IPS-15b (cell line): ENCODE measurements around the gene RGS4.

ENCODE experiments used
- H3K27me3 ChIP-seq: one replicate; pipeline ENCODE4 v1.6.1; 2013; ENCODE audit warnings: low read length; ENCODE audit not compliant: control insufficient read depth, insufficient read depth
- H3K36me3 ChIP-seq: one replicate; pipeline ENCODE4 v1.6.1; 2013; ENCODE audit warnings: low read length; ENCODE audit not compliant: control insufficient read depth, insufficient read depth
- H3K4me1 ChIP-seq: one replicate; pipeline ENCODE4 v1.6.1; 2013; ENCODE audit warnings: mild to moderate bottlenecking, low read length; ENCODE audit not compliant: control insufficient read depth, insufficient read depth
- H3K4me3 ChIP-seq: one replicate; pipeline ENCODE4 v1.5.1; 2013; ENCODE audit warnings: low read depth, low read length
- H3K9ac ChIP-seq: one replicate; pipeline ENCODE4 v1.6.1; 2013; ENCODE audit warnings: low read depth, mild to moderate bottlenecking, low read length
- H3K9me3 ChIP-seq: one replicate; pipeline ENCODE4 v1.6.1; 2013; ENCODE audit warnings: mild to moderate bottlenecking, low read length; ENCODE audit not compliant: control insufficient read depth, insufficient read depth

The RGS4 gene

DNA sequence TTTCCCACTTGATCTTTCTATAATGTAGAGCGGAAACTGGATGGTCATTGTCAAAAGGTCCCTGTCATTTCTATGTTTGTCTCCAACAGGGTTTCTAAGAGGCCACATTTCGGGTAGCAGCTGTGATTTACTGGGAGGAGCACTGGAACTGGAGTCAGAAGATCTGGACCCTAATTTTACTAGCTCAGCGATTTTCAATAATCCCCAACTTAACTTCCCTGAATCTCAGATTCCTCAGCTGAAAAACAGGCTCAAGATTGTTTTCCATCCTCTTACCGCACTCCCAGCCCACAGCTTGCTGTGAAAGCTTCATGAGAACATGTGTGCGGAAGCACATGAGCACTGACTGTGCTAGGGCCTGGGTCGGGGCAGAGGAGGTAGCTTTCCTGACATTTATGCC, 19.9 kb upstream of the RGS4 start:
- no peaks in the 10 kb centered on the region for H3K4me1 ChIP-seq
- H3K27me3 ChIP-seq = no peaks in the 10 kb centered on the region
- no peak overlapping the region for H3K9ac ChIP-seq
- no peak overlapping the region for H3K4me3 ChIP-seq
- H3K9me3 ChIP-seq = no peaks in the 10 kb centered on the region
- no peaks in the 10 kb centered on the region for H3K36me3 ChIP-seq

DNA sequence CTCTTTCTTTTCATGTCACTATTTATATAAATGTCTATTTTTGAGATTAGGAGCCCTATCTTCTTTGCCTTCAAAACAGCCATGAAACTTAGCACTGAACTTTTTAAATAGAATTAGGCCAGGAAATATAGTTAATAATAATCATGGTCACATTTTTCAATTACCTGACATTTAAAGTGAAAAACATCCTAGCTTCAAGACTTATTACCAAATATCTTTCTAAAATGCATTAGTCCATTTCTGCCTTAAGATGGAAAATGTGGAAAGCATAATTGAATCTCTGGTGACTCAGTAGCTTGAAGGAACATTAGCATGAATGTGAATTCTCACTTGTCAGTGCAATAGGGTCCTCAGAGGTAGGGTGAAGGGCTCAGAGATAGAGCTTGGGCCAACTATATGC, 18.7 kb upstream of the RGS4 start:
- Histone ChIP-seq H3K9me3 (no peaks in the 10 kb centered on the region), H3K9ac (no peak overlapping the region), H3K4me1 (no peaks in the 10 kb centered on the region), H3K27me3 (no peaks in the 10 kb centered on the region), H3K36me3 (no peaks in the 10 kb centered on the region), H3K4me3 (no peak overlapping the region)

- Histone ChIP-seq H3K27me3 (no peaks in the 10 kb centered on the region), H3K9me3 (no peaks in the 10 kb centered on the region), H3K9ac (no peak overlapping the region), H3K36me3 (no peaks in the 10 kb centered on the region), H3K4me1 (no peaks in the 10 kb centered on the region), H3K4me3 (no peak overlapping the region)
Observed at GRCh38 chr1:163054181-163054591, 15.0 kb upstream of the RGS4 start.

DNA sequence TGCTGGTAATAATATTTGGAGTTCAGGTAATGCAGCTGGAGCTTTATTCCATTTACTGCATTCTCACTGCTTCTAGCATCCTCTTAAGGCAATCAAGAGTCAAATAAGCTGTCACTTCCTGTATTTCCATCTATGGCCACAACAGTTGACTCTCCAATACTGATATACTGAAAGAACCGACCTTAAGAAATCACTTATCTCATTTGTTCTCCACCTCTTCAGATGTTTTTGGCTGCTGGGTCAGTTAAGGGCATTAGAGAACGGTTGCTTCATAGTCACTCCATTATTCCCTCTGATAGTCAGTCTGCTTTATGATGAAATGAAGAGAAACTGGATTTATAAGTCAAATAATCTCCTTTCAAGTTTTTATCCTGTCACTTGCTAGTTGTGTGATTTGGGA, 14.2 kb upstream of the RGS4 start:
- no peak overlapping the region for H3K4me3 ChIP-seq
- no peaks in the 10 kb centered on the region for H3K36me3 ChIP-seq
- no peaks in the 10 kb centered on the region for H3K27me3 ChIP-seq
- H3K9ac ChIP-seq = no peak overlapping the region
- H3K4me1 ChIP-seq = no peaks in the 10 kb centered on the region
- H3K9me3 ChIP-seq = no peaks in the 10 kb centered on the region

DNA sequence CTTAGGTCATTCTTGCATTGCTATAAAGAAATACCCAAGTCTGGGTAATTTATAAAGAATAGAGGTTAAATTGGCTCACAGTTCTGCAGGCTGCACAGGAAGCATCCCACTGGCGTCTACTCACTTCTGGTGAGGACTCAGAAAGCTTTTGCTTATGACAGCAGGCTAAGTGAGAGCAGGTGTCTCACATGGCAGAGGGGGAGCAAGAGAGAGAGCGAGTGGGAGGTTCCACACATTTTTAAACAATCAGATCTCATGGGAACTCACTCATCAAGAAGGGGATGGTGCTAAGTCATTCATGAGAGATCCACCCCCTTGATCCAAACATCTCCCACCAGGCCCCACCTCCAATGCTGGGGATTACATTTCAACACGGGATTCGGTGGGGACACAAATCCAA, 13.6 kb upstream of the RGS4 start:
- Histone ChIP-seq H3K9me3 (no peaks in the 10 kb centered on the region), H3K4me1 (no peaks in the 10 kb centered on the region), H3K4me3 (no peak overlapping the region), H3K27me3 (no peaks in the 10 kb centered on the region), H3K36me3 (no peaks in the 10 kb centered on the region), H3K9ac (no peak overlapping the region)

GRCh38 chr1:163056831-163057230, 12.3 kb upstream of the RGS4 start:
- H3K9ac ChIP-seq = no peak overlapping the region
- no peaks in the 10 kb centered on the region for H3K4me1 ChIP-seq
- no peak overlapping the region for H3K4me3 ChIP-seq
- no peaks in the 10 kb centered on the region for H3K9me3 ChIP-seq
- no peaks in the 10 kb centered on the region for H3K27me3 ChIP-seq
- H3K36me3 ChIP-seq = no peaks in the 10 kb centered on the region

DNA sequence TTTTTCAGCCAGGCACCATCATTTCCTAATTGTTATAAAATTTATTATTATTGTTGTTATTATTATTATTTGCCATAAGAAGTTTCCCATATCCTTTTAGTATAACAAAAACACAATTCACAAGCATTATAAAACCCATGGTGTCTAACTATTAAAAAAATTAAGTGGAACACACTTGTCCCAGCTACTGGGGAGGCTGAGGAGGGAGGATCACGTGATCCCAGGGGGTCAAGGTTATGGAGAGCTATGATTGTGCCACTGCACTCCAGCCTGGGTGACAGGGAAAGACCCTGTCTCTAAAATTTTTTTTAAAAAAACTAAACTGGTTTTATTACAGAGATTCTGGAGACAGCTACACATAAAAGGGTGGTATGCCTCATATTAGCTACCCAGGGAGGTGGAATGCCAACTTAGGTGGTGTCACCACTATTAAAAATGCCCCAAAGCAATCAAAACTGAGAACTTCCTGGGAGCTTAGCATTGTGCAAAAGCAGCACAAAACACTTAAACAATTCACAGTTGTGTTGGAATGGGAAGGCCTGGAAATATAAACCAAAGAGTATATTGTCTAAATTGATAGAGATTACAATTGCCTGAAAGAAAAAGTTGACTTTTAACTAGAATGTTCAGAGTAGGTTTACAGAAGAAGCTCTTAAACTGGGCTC, 8.7 kb upstream of the RGS4 start:
- Histone ChIP-seq H3K4me1 (no peaks in the 10 kb centered on the region), H3K9me3 (no peaks in the 10 kb centered on the region)

GRCh38 chr1:163063143-163063542, 6.0 kb upstream of the RGS4 start:
- no peak overlapping the region for H3K9ac ChIP-seq
- peaks cover 3% of the 10 kb centered on the region for H3K27me3 ChIP-seq
- no peak overlapping the region for H3K4me3 ChIP-seq
- H3K9me3 ChIP-seq = no peaks in the 10 kb centered on the region
- no peaks in the 10 kb centered on the region for H3K4me1 ChIP-seq
- H3K36me3 ChIP-seq = no peaks in the 10 kb centered on the region

More for the DNA sequence above, 8.7 kb upstream of the RGS4 start:
- Histone ChIP-seq H3K36me3 (no peaks in the 10 kb centered on the region), H3K9ac (no peak overlapping the region), H3K27me3 (peaks cover 3% of the 10 kb centered on the region), H3K4me3 (no peak overlapping the region)

DNA sequence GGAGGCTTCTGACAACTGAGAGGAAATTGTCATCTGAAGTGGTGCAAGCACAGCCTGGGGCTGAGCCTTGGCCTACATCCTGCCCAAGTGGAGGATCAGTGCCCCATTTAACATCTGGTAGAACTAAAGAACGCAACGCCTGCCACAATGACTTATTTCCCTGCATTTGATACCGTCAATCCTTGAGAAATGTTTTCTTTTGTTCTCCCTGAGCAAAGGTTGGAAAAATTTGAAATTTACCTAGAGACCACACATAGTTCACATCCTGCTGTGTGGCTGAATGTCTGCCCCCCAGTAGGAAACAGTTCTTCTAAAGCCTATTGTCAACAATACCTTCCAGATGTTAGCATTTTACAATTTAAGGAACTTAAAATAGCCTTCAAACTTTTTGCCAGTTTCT, 5.6 kb upstream of the RGS4 start:
- no peak overlapping the region for H3K9ac ChIP-seq
- no peaks in the 10 kb centered on the region for H3K9me3 ChIP-seq
- H3K4me1 ChIP-seq = no peaks in the 10 kb centered on the region
- no peaks in the 10 kb centered on the region for H3K36me3 ChIP-seq
- peaks cover 5% of the 10 kb centered on the region for H3K27me3 ChIP-seq
- H3K4me3 ChIP-seq = no peak overlapping the region

DNA sequence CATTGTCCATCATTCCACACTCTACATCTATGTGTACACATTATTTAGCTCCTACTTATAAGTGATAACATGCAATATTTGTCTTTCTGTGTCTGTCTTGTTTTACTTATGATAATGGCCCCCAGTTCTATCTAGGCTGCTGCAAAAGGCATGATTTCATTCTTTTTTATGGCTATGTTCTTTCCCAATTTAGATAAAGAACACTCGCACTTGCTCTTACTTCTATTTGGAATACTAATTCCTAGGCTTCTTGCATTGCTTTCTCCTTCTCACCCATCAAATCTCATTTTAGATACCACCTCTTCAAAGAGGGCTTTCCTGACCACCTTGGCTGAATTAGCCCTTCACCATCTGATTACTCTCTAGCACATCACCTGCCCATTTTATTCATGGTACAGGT, 3.0 kb upstream of the RGS4 start:
- no peaks in the 10 kb centered on the region for H3K4me1 ChIP-seq
- H3K9ac ChIP-seq = no peak overlapping the region
- peaks cover 5% of the 10 kb centered on the region for H3K27me3 ChIP-seq

DNA sequence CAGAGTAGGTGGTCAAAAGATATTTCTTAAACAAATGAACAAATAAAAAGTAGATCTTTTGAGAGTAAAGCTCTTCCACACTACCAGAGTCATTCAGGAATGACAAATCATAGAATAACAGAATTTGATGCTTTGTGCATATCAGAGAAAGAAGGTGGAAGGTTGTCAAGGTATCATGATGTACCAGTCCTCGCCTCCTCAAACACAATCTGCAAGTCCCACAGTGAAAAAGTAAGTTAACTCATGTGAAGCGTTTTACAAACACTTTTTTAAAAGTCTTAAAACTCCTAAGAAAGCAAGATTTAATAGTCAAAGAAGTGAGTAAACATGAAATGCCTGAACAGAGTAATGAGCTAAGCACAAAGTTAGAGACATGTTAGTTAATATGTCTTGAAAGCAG, 2.5 kb upstream of the RGS4 start:
- Histone ChIP-seq H3K4me1 (no peaks in the 10 kb centered on the region), H3K4me3 (no peak overlapping the region), H3K9me3 (no peaks in the 10 kb centered on the region), H3K9ac (no peak overlapping the region), H3K36me3 (no peaks in the 10 kb centered on the region), H3K27me3 (peaks cover 5% of the 10 kb centered on the region)

More for the DNA sequence above, 3.0 kb upstream of the RGS4 start:
- no peak overlapping the region for H3K4me3 ChIP-seq
- no peaks in the 10 kb centered on the region for H3K9me3 ChIP-seq
- no peaks in the 10 kb centered on the region for H3K36me3 ChIP-seq

GRCh38 chr1:163068716-163069115, 445 bp upstream of the RGS4 start:
- H3K27me3 ChIP-seq = peaks cover 5% of the 10 kb centered on the region
- no peaks in the 10 kb centered on the region for H3K9me3 ChIP-seq
- no peak overlapping the region for H3K9ac ChIP-seq
- peak overlapping the region; percentile 28 for H3K4me3 ChIP-seq
- H3K36me3 ChIP-seq = no peaks in the 10 kb centered on the region
- H3K4me1 ChIP-seq = no peaks in the 10 kb centered on the region
